ENCODE measurements around the gene URB2. TPM values are rescaled to one million over a fixed set of nuclear protein-coding genes. Genes with fewer than 3 reads are reported as not detected.

Gene URB2
- total RNA-seq, 1 donor from 2014 or later: 1.8 TPM

DNA sequence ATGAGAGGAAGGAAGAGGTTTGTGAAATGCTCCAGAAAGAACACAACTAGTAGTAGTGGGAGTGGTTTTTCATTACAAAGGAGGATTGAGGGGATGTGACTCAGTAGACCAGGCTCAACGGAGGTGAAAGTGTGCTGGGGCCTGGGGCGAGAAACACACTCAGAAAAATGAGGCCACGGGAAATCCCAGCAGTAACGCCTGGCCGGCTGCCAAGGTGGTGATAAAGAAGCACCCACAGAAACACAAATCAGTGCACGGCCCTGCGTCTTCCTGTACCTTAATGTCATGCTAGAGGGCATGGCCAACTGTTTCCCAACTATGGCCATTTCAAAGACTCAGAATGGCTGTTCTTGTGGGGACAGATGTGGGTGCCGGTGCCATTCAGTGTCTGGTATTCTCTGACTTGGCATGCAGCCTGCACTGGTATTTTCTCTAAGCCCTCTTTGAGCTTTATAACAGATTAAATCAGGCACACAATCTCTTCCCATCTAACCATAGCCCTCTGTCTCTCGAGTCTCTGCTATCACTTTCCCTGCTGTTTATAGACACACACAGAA is 38.2 kb downstream of the URB2 start:
- H3K9me3 ChIP-seq: no peaks in the 10 kb centered on the region
- no peaks in the 10 kb centered on the region for H3K4me1 ChIP-seq
- DNase-seq (ENCODE audit: low spot score in 2 of 2): no peak
- intact Hi-C loops (cut with DNase I): loop anchor here (5.0 kb wide), 1 partner anchor 403 kb away; the partner anchor contains the start of gene GALNT2
- peaks cover 0 to 9% of the 10 kb centered on the region in 2 donors for H3K36me3 ChIP-seq
- no peaks in the 10 kb centered on the region for H3K27me3 ChIP-seq
- H3K4me3 ChIP-seq: no peak overlapping the region
- H3K27ac ChIP-seq: no peak overlapping the region
- TF ChIP-seq, protein P1, sequence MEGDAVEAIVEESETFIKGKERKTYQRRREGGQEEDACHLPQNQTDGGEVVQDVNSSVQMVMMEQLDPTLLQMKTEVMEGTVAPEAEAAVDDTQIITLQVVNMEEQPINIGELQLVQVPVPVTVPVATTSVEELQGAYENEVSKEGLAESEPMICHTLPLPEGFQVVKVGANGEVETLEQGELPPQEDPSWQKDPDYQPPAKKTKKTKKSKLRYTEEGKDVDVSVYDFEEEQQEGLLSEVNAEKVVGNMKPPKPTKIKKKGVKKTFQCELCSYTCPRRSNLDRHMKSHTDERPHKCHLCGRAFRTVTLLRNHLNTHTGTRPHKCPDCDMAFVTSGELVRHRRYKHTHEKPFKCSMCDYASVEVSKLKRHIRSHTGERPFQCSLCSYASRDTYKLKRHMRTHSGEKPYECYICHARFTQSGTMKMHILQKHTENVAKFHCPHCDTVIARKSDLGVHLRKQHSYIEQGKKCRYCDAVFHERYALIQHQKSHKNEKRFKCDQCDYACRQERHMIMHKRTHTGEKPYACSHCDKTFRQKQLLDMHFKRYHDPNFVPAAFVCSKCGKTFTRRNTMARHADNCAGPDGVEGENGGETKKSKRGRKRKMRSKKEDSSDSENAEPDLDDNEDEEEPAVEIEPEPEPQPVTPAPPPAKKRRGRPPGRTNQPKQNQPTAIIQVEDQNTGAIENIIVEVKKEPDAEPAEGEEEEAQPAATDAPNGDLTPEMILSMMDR (IDR thresholded peaks at IDR 0.05): no peak

DNA sequence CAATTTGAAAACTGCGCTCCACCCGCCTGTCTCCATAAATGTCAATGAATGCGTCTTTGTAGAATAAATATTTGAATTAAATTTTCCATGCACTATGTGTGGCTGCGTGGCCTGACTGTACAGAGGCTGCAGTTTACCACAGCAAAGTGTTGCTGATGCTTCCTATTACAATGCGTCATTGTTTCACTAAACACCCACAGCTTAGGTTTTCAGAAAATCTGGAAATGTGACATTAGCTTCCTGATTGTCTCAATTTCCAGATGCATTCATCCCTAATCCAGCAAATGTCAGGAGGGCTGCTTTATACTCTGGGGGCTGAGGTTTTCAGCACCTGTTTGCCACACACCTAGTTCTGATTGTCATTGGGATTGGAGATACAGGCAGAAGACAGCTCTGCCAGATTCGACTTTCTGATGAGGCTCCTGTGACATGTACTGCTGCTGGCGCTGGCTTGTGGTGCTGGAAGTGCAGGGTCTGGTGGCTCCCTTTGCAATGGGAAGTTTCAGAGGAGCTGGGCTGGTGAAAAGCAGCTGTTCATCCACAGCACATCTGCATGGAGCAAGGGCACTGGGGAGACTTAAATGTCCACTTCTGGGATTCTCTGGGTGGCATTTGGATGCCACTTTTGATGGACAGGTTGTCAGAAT is 40.0 kb downstream of the URB2 start:
- Histone ChIP-seq H3K4me1 (no peaks in the 10 kb centered on the region), H3K27me3 (no peaks in the 10 kb centered on the region), H3K36me3 (no peaks in the 10 kb centered on the region), H3K9me3 (no peaks in the 10 kb centered on the region), H3K27ac (no peak overlapping the region), H3K4me3 (no peak overlapping the region)
- TF ChIP-seq, protein P1 (IDR thresholded peaks at IDR 0.05): no peak
- intact Hi-C loops (cut with DNase I): no loop called here
- DNase-seq (ENCODE audit: low spot score in 2 of 2): no peak

DNA sequence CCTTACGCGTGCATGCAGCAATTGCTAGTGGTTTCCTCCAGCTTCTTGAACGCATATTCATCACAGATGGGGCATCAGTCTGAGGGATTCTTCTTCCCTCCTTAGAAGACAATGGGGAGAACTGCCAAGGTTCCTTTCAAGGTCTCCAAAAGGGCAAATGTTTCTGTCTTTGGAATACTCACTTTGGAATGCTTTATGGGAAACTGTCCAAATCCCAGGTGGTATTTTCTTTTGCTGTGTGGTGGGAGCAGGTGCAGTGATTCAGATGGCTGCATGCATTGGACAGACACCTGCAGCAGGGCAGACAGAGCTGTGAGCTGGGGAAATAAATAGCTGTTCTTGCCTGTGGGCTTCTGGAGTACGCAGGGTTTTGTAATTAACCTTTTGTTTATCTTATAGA is 40.5 kb downstream of the URB2 start:
- Histone ChIP-seq H3K27ac (no peak overlapping the region), H3K4me1 (no peaks in the 10 kb centered on the region), H3K36me3 (no peaks in the 10 kb centered on the region), H3K4me3 (no peak overlapping the region), H3K27me3 (no peaks in the 10 kb centered on the region), H3K9me3 (no peaks in the 10 kb centered on the region)
- DNase-seq (ENCODE audit: low spot score in 2 of 2): no peak
- intact Hi-C loops (cut with DNase I): no loop called here
- TF ChIP-seq, protein P1 (IDR thresholded peaks at IDR 0.05): no peak

DNA sequence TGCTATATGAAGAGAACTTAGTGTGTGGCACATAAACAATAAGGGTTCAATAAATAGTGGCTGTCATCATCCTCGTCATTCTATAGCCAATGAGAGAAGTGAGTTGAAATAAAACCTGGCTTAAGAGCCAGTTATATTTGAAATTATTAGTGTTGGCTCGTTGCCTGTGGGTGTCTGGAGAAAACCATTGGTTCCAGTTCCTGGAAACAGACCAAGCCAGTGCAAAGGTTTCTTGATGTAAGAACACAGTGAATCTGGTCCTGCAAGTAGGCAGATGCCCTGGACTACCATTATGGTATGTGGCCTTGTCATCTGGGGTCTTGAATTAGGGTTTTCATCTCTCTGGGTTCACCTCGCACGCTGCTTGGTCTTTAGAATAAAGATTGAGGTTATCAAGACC is 43.3 kb downstream of the URB2 start:
- intact Hi-C loops (cut with DNase I): no loop called here
- Histone ChIP-seq H3K4me3 (no peak overlapping the region), H3K4me1 (no peaks in the 10 kb centered on the region), H3K27ac (no peak overlapping the region), H3K9me3 (no peaks in the 10 kb centered on the region), H3K36me3 (no peaks in the 10 kb centered on the region), H3K27me3 (no peaks in the 10 kb centered on the region)
- no peak for DNase-seq (ENCODE audit: low spot score in 2 of 2)
- TF ChIP-seq, protein P1 (IDR thresholded peaks at IDR 0.05): no peak

DNA sequence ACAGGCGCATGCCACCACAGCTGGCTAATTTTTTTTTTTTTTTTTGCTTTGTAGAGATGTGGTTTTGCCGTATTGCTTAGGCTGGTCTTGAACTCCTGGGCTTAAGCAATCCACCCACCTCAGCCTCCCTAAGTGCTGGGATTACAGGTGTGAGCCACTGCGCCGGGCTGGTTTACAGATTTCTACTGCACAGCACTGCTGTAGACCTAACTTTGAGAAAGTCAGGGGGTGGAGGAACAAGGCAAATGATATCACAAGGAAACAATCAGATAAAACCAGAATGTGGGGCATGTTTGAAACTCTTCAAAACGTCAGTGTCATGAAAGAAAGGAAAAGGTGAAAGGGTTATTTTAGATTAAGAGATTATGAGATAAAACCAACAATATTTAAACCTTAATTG is 45.3 kb downstream of the URB2 start:
- Histone ChIP-seq H3K4me1 (no peaks in the 10 kb centered on the region), H3K27me3 (no peaks in the 10 kb centered on the region), H3K36me3 (no peaks in the 10 kb centered on the region), H3K27ac (no peak overlapping the region), H3K9me3 (no peaks in the 10 kb centered on the region), H3K4me3 (no peak overlapping the region)
- intact Hi-C loops (cut with DNase I): no loop called here
- TF ChIP-seq, protein P1 (IDR thresholded peaks at IDR 0.05): no peak
- DNase-seq (ENCODE audit: low spot score in 2 of 2): no peak
